Kidney (tissue), 14 donors: ENCODE results near the gene CNPY3. TPM values are rescaled to one million over a fixed set of nuclear protein-coding genes. Genes with fewer than 3 reads are reported as not detected.
"Not testable (repeated sequence)": the region's sequence is repeated elsewhere in the genome, so short reads cannot be mapped to it uniquely, and the experiment has no call there.

Experiments
- DNase-seq, 5 donors: peaks; one replicate each; pipeline ENCODE4 v3.0.0-alpha.2; 2013 to 2020
- FAIRE-seq: peaks from 2 replicates; lab custom pipeline; 2012; peaks lifted over from hg19 to GRCh38; lab: Jason Lieb, UNC
- H3K27ac ChIP-seq, 2 donors: one replicate each; pipeline ENCODE4 v1.7.0; 2013; ENCODE audit warnings: low read depth in 2 of 2, low read length in 2 of 2, inconsistent platforms in 1 of 2
- H3K27me3 ChIP-seq: one replicate; pipeline ENCODE4 v1.7.1; 2013; ENCODE audit warnings: low read length, inconsistent platforms; ENCODE audit not compliant: control insufficient read depth, insufficient read depth
- H3K36me3 ChIP-seq, 3 donors: one replicate each; pipeline versions ENCODE4 v1.7.0 to v1.7.1; 2013; ENCODE audit warnings: low read length in 3 of 3, control low read depth in 1 of 3, inconsistent platforms in 1 of 3; ENCODE audit not compliant: insufficient read depth in 3 of 3, control insufficient read depth in 2 of 3
- H3K4me1 ChIP-seq, 3 donors: one replicate each; pipeline versions ENCODE4 v1.7.0 to v1.7.1; 2013; ENCODE audit warnings: low read length in 3 of 3, inconsistent platforms in 1 of 3, low read depth in 1 of 3; ENCODE audit not compliant: control insufficient read depth in 2 of 3, insufficient read depth in 2 of 3
- H3K4me3 ChIP-seq, 3 donors: one replicate each; pipeline versions ENCODE4 v1.7.0 to v1.8.1; 2013; ENCODE audit warnings: low read length in 3 of 3, control low read depth in 1 of 3, inconsistent platforms in 1 of 3
- H3K9ac ChIP-seq, 3 donors: one replicate each; pipeline versions ENCODE4 v1.7.0 to v1.7.1; 2013; ENCODE audit warnings: low read length in 3 of 3, control low read depth in 1 of 3, inconsistent platforms in 1 of 3
- H3K9me3 ChIP-seq, 3 donors: one replicate each; pipeline versions ENCODE4 v1.7.0 to v1.7.1; 2013; ENCODE audit warnings: low read length in 3 of 3, control low read depth in 1 of 3, inconsistent platforms in 1 of 3; ENCODE audit not compliant: control insufficient read depth in 2 of 3, insufficient read depth in 1 of 3
- intact Hi-C: fragments of 100-400 bp; cut with DNase I; formaldehyde crosslinking; loops from one replicate; pipeline ENCODE4 v1.11.1; 2022
- polyA plus RNA-seq: library from polyadenylated mRNA; stranded (reverse); fragments of 350-450 nt; fragmentation: Illumina TruSeq; extraction: RNeasy Lipid Tissue Mini Kit (QIAGEN cat#74804); gene quantifications from one replicate; pipeline ENCODE4 v1.2.3, GENCODE V29; 2014; ENCODE audit warnings: low read depth, low replicate concordance; ENCODE audit not compliant: insufficient read depth
- total RNA-seq: library from RNA; stranded (reverse); fragmentation: NEBNext Ultra II Directional; extraction: Animal tissue kit (Norgen Biotek cat#: 25700); gene quantifications from one replicate; pipeline ENCODE4 v1.2.1, GENCODE V29; 2021
- TF ChIP-seq, protein P1 (sequence below): IDR thresholded peaks from 3 replicates; pipeline ENCODE4 v1.5.1; 2012; ENCODE audit warnings: mild to moderate bottlenecking, moderate library complexity, borderline replicate concordance; ENCODE audit not compliant: insufficient read depth; ENCODE audit errors: extremely low read depth
- donor health status: control.
- donor health status: control.
- donor health status: control.
- donor health status: control.
- donor health status: control.
- donor health status: DM: yes; HTN: yes; CAD: no.
- donor health status: Normal renal cell carcinoma (clear cell type).

Gene CNPY3
- total and polyA plus RNA-seq, 2 donors from 2014 or later = 40.1 to 49.9 TPM

DNA sequence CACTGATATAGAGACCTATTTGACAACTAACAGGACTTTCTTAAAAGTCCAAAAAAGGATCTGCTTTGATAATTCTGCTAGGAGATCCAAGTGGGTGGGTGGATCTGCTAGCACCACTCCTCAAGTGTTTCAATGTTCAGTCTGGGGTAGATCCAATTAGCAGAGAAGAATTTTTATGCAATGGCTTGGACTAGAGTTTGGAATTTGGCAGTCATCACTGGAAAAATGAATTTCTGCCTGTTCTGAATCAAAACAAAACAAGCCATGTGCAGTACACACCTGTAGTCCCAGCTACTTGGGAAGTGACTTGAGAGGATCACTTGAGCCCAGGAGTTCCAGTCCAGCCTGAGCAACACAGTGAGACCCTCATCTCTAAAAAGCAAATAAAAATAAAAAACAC lies 18.7 kb downstream of the CNPY3 start:
- TF ChIP-seq, protein P1, sequence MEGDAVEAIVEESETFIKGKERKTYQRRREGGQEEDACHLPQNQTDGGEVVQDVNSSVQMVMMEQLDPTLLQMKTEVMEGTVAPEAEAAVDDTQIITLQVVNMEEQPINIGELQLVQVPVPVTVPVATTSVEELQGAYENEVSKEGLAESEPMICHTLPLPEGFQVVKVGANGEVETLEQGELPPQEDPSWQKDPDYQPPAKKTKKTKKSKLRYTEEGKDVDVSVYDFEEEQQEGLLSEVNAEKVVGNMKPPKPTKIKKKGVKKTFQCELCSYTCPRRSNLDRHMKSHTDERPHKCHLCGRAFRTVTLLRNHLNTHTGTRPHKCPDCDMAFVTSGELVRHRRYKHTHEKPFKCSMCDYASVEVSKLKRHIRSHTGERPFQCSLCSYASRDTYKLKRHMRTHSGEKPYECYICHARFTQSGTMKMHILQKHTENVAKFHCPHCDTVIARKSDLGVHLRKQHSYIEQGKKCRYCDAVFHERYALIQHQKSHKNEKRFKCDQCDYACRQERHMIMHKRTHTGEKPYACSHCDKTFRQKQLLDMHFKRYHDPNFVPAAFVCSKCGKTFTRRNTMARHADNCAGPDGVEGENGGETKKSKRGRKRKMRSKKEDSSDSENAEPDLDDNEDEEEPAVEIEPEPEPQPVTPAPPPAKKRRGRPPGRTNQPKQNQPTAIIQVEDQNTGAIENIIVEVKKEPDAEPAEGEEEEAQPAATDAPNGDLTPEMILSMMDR = no peak
- intact Hi-C loops = no loop called here
- no peak overlapping the region for H3K27ac ChIP-seq
- FAIRE-seq (no peak), DNase-seq (no peak)
- no peaks in the 10 kb centered on the region for H3K36me3 ChIP-seq
- no peak overlapping the region for H3K4me3 ChIP-seq
- H3K27me3 ChIP-seq = no peaks in the 10 kb centered on the region
- H3K4me1 ChIP-seq = no peaks in the 10 kb centered on the region
- no peaks in the 10 kb centered on the region for H3K9me3 ChIP-seq
- H3K9ac ChIP-seq = no peak overlapping the region

DNA sequence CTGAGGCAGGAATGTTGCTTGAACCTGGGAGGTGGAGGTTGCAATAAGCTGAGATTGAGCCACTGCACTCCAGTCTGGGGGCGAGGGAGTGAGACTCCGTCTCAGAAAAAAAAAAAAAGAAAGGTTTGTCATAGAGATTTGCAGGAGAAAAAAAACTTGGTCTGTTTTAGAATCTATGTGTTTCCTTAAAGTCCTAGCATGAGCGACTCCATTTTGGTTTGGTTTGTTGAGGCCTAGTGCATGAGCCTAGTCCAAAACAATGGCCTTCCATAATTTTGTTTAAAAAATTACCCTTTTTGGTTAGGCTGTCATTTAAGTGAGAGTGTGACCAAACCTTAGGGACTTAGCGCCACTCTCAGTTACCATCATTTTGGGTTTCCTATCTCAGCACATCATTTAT lies 23.1 kb downstream of the CNPY3 start:
- H3K4me1 ChIP-seq = no peaks in the 10 kb centered on the region
- H3K27me3 ChIP-seq = no peaks in the 10 kb centered on the region
- FAIRE-seq = no peak
- no peaks in the 10 kb centered on the region for H3K36me3 ChIP-seq
- H3K9ac ChIP-seq = no peak overlapping the region
- H3K27ac ChIP-seq = no peak overlapping the region
- no peak overlapping the region for H3K4me3 ChIP-seq
- no peak for DNase-seq
- intact Hi-C loops = no loop called here
- TF ChIP-seq, protein P1 = no peak
- no peaks in the 10 kb centered on the region for H3K9me3 ChIP-seq

DNA sequence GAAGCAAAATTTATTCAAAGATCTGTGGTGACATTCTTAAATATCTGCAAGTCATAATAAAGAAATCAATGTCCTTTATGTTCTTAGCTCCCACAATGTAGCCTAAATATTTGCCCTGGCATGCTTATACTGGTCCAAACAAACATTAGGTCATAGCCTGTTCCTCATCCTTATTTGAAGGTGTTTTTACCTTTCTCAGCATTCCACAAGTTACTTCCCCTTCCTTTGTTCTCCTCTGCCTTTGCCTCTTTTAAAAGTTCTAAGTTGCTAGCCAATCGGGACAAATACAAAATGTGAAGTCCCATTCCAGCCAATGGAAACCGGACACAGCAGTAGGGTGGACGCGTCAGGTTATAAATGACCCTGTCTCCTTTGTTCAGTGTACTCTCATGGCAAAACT lies 25.1 kb downstream of the CNPY3 start:
- intact Hi-C loops, H3K27ac ChIP-seq, H3K4me1 ChIP-seq, H3K9me3 ChIP-seq, H3K36me3 ChIP-seq, H3K9ac ChIP-seq, H3K27me3 ChIP-seq, H3K4me3 ChIP-seq, FAIRE-seq, DNase-seq: not testable (repeated sequence)

DNA sequence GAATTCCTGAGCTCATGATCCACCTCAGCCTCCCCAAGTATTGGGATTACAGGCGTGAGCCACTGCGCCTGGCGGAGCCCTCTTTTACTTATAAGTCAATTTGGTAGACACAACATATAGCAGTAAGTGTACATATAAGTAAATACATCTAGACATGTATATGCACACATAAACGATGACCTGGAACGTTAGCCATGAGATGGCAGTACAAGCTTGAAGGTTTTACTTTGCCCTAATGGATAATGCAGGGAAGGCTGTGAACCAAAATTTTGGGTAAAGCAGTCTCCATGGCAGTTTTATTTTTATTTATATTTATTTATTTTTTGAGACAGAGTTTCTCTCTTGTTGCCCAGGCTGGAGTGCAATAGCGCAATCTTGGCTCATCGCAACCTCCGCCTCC lies 28.8 kb downstream of the CNPY3 start:
- intact Hi-C loops = no loop called here
- H3K27ac ChIP-seq = no peak overlapping the region
- H3K9ac ChIP-seq = no peak overlapping the region
- H3K4me3 ChIP-seq = no peak overlapping the region
- H3K36me3 ChIP-seq = no peaks in the 10 kb centered on the region
- peaks cover 0 to 8% (median 0%) of the 10 kb centered on the region in 3 donors for H3K4me1 ChIP-seq
- H3K9me3 ChIP-seq = no peaks in the 10 kb centered on the region
- TF ChIP-seq, protein P1 = no peak
- no peaks in the 10 kb centered on the region for H3K27me3 ChIP-seq
- DNase-seq (no peak), FAIRE-seq (no peak)
